ENCODE results near the gene PIH1D2.

PIH1D2 gene, protein sequence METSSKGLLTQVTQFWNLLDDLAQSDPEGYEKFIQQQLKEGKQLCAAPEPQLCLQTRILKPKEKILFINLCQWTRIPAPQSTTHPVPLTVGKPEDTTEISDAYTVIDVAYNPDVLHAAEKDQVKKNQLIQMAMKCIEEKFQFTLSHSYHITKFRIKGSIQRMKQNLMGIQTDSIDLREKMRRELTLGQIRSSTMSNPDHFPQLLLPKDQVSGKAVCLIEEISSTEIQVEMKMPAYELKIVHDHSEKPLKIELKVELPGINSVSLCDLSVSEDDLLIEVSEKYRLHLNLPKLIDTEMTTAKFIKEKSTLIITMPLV

DNA sequence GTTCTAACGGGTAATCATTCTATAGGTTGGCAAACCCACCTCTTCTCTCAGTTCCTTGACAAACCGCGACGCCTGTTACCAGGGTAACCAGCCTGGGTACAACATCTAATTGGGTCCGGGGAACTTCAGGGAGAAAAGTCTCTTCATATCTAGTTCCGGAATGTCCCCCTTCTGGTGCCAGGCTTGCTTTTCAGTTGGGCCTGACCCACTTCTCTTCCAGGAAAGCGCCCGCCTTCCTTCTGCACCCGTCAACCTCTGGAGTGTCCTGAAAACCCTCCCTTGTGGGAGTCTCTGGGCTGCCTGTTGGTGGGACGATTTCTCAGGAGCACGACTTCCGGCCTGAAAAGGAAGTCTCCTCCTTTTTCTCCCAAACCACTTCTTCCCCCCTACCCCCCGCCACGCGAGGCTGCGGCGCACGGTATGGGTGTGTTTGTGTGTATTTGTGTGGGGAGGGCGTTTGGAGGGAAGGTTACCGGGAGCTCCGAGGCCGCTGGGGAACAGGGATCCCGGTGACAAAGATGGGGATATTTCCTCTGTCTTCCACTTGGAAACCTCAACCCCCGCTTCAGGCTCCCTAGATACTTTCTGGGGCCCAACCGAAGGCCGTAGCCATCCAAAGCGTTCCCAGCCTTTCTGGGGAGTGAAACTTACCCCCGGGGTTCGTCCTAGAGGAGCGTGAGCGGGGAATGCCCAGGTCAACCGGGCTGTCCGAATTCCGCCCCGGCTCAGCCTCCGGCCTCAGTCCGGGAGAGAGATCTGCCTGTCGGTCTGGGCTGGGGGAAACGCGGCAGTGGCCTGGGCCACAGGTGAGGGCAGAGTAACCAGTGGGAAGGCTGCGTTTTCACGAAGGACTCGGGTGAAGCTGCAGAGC is at the start of gene PIH1D2, which contains the start of gene NKAPD1:
TSS of gene PIH1D2 (minus strand) at position 77 of the 871 bp plus-strand sequence. CDS start 843 bp downstream, outside the sequence.
TSS of gene NKAPD1 (plus strand) at position 359 of the 871 bp plus-strand sequence. CDS start 1,276 bp downstream, outside the sequence.
- ChIA-PET CTCF (interaction anchor here (1.2 to 1.8 kb wide), 2 partner anchors 10 to 92 kb away, joined by 4 to 5 read pairs; no protein-coding TSS in a partner anchor), POLR2A (no interaction called here)
- DNase-seq (ENCODE audit: extremely low spot score): peak; percentile 80
- TF ChIP-seq, protein P1, sequence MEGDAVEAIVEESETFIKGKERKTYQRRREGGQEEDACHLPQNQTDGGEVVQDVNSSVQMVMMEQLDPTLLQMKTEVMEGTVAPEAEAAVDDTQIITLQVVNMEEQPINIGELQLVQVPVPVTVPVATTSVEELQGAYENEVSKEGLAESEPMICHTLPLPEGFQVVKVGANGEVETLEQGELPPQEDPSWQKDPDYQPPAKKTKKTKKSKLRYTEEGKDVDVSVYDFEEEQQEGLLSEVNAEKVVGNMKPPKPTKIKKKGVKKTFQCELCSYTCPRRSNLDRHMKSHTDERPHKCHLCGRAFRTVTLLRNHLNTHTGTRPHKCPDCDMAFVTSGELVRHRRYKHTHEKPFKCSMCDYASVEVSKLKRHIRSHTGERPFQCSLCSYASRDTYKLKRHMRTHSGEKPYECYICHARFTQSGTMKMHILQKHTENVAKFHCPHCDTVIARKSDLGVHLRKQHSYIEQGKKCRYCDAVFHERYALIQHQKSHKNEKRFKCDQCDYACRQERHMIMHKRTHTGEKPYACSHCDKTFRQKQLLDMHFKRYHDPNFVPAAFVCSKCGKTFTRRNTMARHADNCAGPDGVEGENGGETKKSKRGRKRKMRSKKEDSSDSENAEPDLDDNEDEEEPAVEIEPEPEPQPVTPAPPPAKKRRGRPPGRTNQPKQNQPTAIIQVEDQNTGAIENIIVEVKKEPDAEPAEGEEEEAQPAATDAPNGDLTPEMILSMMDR (IDR thresholded peaks at IDR 0.05; ENCODE audit: control extremely low read depth, extremely low read depth, low read depth, missing control alignments): no peak

DNA sequence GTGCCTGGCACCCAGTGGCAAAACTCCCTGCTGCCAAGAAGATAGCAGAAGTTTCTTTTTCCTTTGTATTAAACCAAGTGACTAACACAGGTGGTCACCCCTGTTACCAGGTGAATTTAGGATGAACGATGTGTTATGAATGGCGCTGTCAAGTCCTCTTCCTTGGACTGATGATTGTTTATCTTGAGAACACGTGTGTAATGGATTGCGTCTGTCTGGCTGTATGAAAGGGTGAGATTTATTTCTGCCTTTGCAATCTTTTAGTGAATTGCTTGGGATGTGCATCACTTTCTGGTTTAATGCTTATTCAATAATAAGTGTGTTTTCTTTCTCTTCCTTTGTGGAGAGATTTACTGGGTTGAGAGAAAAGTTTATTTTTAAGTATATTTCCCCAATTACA is 49.3 kb upstream of the PIH1D2 start:
- TF ChIP-seq, protein P1 (IDR thresholded peaks at IDR 0.05; ENCODE audit: control extremely low read depth, extremely low read depth, low read depth, missing control alignments): no peak
- no peak for DNase-seq (ENCODE audit: extremely low spot score)
- POLR2A ChIA-PET: no interaction called here
- CTCF ChIA-PET: interaction anchor here (4.4 kb wide), 1 partner anchor 10 kb away, joined by 38 read pairs; no protein-coding TSS in a partner anchor

DNA sequence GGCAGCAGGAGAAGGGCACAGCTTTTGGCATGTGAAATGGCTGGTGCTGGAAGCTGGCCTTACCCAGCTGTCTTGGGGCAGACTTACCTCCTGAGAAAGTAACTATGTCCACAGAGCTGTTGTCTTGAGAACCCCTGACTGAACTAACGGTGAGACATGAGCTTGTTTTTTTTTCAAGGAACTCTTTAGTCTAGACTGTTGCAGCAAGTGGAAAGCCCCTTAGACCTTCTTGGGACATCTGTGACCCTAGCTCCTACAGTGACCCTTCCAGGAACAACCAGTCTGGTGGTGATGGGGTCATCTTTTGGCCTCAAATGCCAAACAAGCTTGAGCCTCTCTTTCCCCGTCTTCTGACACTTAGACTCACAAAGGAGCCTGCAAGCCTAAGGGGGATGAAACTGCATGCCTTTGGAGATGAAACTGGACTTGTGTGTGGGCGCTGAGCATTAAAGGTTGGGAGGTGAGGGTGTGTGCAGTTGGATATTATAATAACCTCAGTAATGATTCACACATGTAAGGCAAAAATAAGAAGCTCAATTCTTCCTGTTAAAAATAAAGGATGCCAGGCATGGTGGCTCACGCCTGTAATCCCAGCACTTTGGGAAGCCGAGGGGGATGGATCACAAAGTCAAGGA is 48.3 kb upstream of the PIH1D2 start:
- ChIA-PET POLR2A (no interaction called here), CTCF (interaction anchor here (0.7 to 4.4 kb wide), 5 partner anchors 9 to 182 kb away, joined by 3 to 38 read pairs (median 3); no protein-coding TSS in a partner anchor)
- no peak for DNase-seq (ENCODE audit: extremely low spot score)
- TF ChIP-seq, protein P1 (IDR thresholded peaks at IDR 0.05; ENCODE audit: control extremely low read depth, extremely low read depth, low read depth, missing control alignments): no peak

DNA sequence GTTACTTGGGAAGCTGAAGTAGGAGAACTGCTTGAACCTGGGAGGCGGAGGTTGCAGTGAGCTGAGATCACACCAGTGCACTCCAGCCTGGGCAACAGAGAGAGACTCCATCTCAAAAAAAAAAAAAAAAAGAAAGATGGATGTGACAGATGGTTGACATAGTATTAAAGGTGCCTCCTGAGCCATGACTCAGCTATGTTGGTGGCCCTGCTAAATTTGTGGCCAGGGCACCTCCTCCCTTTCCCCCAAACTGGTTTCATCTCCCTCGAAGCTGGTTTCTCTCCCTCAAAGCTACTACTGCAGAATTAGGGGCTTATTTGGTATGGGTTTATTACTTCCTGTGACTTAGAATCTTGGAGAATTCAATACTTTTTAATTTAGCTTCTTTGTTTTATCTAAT is 44.4 kb upstream of the PIH1D2 start:
- DNase-seq (ENCODE audit: extremely low spot score): no peak
- ChIA-PET CTCF (no interaction called here), POLR2A (interaction anchor here (0.7 kb wide), 1 partner anchor 809 kb away, joined by 3 read pairs; no protein-coding TSS in a partner anchor)
- TF ChIP-seq, protein P1 (IDR thresholded peaks at IDR 0.05; ENCODE audit: control extremely low read depth, extremely low read depth, low read depth, missing control alignments): no peak

DNA sequence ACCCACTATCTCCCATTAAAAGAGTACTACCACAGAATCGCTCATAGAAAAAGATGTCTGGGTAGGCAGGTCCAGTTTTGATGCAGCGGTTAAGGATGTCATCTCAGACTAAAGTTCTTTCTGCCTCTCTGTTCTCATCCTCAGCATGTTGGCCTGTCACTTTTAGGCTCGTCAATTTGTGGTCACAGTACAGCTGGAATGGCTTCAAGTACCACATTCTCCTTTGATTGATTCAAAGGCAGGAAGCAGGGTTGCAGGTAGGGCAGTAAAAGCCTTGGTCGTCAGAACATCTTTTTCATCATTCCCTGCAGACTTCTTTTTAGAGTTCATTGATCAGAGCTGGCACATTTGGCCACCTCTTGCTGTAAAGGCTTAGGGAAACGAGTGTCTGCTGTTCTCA is 41.6 kb upstream of the PIH1D2 start:
- TF ChIP-seq, protein P1 (IDR thresholded peaks at IDR 0.05; ENCODE audit: control extremely low read depth, extremely low read depth, low read depth, missing control alignments): no peak
- no peak for DNase-seq (ENCODE audit: extremely low spot score)
- POLR2A ChIA-PET: interaction anchor here (0.5 kb wide), 1 partner anchor 87 kb away, joined by 8 read pairs; no protein-coding TSS in a partner anchor
- CTCF ChIA-PET: interaction anchor here (4.3 to 5.2 kb wide), 3 partner anchors 11 to 165 kb away, joined by 20 to 47 read pairs (median 37); no protein-coding TSS in a partner anchor

DNA sequence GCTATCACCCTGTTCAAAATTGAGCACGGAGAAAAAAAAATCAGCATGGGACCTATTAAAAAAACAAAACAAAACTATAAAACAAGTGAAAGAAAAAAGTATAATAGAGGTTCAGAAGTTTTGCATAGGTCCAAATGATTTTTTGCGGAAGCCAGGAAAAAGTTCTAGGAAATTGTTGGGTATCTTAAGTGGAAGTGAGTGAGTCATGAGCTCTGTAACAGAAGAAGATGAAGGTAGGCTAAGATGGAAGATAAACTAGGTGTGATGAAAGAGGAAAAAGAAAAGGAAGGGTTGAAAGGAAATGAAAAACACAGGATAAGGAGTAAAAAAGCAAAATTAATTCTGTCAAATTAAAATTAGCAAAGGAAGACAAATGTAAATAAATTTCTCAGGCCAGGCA is 40.6 kb upstream of the PIH1D2 start:
- TF ChIP-seq, protein P1 (IDR thresholded peaks at IDR 0.05; ENCODE audit: control extremely low read depth, extremely low read depth, low read depth, missing control alignments): no peak
- ChIA-PET POLR2A (no interaction called here), CTCF (interaction anchor here (1.0 to 5.2 kb wide), 13 partner anchors 8 to 188 kb away, joined by 3 to 47 read pairs (median 11); no protein-coding TSS in a partner anchor)
- DNase-seq (ENCODE audit: extremely low spot score): no peak

All from GM10248 (cell line).